ENCODE measurements around the gene GAPDHS.

- TF ChIP-seq CTCF (IDR thresholded peaks at IDR 0.05) (no peak), POLR2A (IDR thresholded peaks at IDR 0.05) (no peak)
Measured at GRCh38 chr19:35519291-35519690, 14.0 kb upstream of the GAPDHS start.

Data from body of pancreas (tissue), 4 donors.